DMS79 treated with DMSO at 0.1 percent for 48 hours (cell line): Measurements from ENCODE around the gene FUBP3.

Experiments used
- DNase-seq: peaks from one replicate; lab custom pipeline; 2025; lab: John Stamatoyannopoulos, UW

FUBP3 gene

GRCh38 chr9:130634191-130634768 is 54.9 kb downstream of the FUBP3 start:
- no peak for DNase-seq

- DNase-seq = peak; percentile 8
Observed at GRCh38 chr9:130634801-130635200, 55.4 kb downstream of the FUBP3 start.

- DNase-seq = no peak
Observed at GRCh38 chr9:130635306-130635705, 55.9 kb downstream of the FUBP3 start.

GRCh38 chr9:130635721-130636647 is 56.6 kb downstream of the FUBP3 start:
- DNase-seq = no peak

- DNase-seq = no peak
Observed at GRCh38 chr9:130636648-130637020, 57.3 kb downstream of the FUBP3 start.

GRCh38 chr9:130638284-130639123 is 59.1 kb downstream of the FUBP3 start:
- no peak for DNase-seq

GRCh38 chr9:130639124-130639765 is 59.9 kb downstream of the FUBP3 start:
- no peak for DNase-seq

- DNase-seq = no peak
Observed at GRCh38 chr9:130639866-130640555, 60.6 kb downstream of the FUBP3 start.

- DNase-seq = no peak
Observed at GRCh38 chr9:130640681-130641080, 61.3 kb downstream of the FUBP3 start.

GRCh38 chr9:130642926-130643325 is 63.5 kb downstream of the FUBP3 start:
- peak; percentile 25 for DNase-seq

GRCh38 chr9:130651221-130651620 is 71.8 kb downstream of the FUBP3 start:
- DNase-seq = no peak

- DNase-seq = no peak
Observed at GRCh38 chr9:130651752-130652151, 72.4 kb downstream of the FUBP3 start.

GRCh38 chr9:130654879-130655278 is 75.5 kb downstream of the FUBP3 start:
- no peak for DNase-seq

GRCh38 chr9:130658893-130659698 is 79.7 kb downstream of the FUBP3 start:
- no peak for DNase-seq

GRCh38 chr9:130659699-130660248 is 80.4 kb downstream of the FUBP3 start:
- peak; percentile 22 for DNase-seq

- DNase-seq = no peak
Observed at GRCh38 chr9:130660326-130660682, 80.9 kb downstream of the FUBP3 start.

GRCh38 chr9:130660683-130661450 is 81.5 kb downstream of the FUBP3 start:
- DNase-seq = no peak

- no peak for DNase-seq
Observed at GRCh38 chr9:130661451-130662098, 82.2 kb downstream of the FUBP3 start.
